Measurements from ENCODE around the gene PDGFRB.

Gene PDGFRB

DNA sequence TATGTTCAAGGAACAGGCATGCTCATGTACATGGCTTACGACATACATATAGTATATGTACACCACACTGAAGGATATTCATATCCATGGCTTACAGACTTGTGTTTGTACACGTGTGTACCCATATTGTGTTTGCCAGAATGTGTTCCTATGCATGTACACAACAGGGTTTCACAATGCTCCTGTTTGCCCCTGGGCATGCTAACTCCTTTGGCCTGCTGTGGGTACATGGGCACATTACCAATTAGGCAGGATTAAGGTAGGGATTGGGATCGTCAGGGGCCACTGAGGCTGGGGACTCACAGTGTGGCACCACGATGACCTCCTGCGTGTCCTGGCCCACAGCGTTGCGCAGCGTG, 26.2 kb downstream of the PDGFRB start:
- no peak for DNase-seq

DNA sequence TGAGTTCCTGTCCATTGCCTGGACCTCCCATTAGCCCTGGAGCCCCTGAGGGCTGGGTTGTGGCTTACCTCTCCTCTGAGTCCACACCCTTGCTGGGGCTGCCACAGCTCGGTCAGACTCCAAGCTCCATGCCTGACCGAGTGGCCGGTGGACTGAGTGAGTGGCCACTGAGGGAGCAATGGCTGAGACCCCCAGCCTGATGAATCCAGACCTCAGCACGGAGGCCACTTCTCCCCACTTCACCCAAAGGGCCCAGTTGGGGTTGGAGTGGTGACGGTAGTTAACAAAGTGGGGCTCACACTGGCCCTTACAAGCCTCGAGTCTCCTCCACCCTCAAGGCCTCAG, 28.8 kb downstream of the PDGFRB start:
- no peak for DNase-seq

DNA sequence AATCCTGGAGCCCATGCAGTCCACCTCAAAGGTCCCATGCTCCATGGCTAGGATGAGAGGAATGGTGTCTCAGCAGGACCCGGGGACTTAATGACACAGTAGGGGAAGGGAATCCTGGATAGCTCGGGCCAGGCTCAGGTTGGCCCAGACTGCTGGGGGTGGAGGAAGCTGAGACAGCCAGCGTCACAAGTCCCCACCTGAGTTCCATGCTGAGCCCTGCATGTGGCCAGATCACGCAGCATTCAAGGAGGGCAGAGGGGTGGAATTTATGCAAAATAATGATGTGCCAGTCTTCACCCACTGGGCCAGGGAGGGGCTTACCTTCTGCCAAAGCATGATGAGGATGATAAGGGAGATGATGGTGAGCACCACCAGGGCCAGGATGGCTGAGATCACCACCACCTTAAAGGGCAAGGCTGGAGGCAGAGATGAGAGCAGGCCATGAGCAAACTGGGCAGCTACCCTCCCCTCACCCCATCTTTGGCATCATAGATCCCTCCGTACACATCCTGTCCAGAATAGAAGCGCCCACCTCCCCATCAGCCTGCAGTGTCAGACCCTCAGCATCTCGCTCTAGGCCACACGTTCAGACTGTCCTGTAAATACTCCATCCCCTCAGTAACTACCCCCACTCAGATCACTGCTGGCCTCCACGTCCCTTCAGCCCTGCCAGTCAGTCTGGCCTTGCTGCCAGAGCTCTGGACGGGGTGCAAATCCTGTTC, 29.3 kb downstream of the PDGFRB start:
- no peak for DNase-seq

DNA sequence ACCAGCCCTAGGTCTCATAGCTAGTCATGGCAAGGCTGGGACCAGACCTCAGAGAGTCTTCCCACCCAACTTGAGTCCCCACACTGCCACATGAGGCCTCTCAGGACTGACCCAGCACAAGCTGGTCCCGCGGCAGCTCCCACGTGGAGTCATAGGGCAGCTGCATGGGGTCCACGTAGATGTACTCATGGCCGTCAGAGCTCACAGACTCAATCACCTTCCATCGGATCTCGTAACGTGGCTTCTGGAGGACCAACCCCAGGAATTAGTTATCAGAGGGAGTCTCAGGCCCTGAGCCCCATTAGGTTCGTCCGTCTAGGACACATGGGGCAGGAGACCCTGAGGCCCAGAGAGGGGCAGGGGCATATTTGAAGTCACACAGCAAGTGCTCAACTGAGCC, 30.3 kb downstream of the PDGFRB start:
- no peak for DNase-seq

DNA sequence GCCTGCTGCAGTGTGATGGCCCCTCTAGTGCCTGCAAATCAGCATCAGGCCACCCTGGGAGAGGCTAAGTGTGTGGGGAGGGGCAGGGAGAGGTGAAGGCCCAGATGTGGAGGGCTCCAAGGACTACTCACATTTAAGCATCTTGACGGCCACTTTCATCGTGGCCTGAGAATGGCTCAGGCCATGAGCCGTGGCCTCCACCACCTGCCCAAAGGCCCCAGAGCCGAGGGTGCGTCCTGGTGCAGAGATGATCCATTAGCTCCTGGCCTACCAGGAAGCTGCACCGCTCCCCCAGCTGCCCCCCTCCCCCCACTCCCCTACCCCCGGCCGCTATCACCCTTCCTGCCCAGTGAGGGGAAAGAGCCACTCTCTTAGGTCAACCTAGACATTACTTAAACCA, 31.0 kb downstream of the PDGFRB start:
- DNase-seq, result no peak

DNA sequence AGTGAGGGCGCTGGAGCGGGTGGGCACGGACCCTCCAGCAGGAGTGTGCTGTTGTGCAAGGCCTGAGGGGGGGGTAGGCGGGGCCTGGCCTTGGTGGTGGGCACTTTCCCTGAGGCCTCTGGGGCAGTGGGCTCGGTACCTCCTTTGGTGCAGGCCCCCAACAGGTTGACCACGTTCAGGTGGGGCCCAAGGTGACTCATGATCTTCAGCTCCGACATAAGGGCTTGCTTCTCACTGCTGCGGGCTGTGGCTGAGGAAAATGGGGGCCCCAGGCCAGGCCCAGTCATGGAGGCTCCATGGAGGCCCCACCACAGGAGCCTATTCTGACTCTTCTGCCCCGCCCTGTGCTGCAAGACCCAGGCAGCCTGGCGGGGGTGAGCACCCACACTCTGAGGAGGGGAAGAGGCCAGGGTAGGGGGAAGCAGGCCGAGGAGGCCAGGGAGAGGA, 31.5 kb downstream of the PDGFRB start:
- no peak for DNase-seq

DNA sequence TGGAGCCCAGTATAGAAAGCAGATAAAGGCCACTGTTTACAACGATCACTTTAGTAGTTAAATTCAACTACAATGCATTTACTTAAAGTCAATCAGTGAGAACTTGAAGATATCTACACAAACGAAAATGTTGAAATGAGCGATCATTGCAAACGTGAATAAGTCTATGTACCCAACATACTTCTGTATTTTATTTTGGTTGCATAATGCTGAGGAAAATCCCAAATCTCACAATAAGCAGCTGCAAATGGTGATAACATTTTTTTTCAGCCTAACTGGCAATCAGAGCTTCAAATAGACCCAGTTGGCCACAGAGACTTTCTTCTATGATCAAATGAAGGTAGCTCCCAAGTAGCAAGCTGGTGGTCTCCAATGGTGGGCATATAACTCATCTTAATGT, 32.1 kb downstream of the PDGFRB start:
- DNase-seq, result no peak

DNA sequence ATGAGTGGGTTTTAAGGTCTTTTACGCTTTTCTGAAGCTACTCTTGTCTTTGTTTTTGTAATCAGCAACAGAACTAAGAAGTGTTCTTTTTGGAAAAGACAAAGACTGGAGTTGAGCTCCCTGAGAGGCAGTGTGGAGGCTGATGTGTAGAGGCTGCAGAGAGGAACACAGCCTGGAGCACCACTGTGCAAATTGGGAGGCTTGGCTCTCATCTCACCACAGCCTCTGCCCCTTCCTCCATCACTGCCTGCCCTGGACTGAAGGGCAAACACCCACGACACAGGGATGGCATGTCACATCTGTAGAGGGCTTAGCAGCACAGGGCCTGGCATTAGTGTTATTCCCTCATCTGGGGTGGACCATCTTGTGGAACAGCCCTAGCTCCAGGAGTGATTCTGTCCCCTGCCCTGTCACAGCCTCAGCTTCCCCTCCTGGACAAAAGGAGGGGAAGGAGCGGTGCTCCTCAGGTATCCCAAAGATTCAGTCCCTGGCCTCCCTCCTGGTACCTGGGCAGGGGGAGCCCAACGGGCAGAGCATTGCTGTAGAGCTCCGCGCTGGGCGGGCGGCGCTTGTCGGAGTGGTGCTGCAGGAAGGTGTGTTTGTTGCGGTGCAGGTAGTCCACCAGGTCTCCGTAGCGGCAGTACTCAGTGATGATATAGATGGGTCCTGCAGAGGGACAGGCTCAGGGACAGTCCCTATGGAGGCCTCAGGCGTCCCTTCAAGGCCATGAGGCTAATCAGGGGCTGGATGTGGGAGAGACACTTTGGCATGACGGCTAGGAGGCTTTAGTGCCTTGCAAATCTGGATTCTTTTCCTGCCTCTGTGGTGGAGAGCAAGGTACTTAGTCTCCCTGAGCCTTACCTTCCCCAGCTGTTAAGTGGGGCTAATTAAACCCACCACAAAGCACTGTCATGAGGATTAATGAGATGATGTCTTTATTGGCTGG, 32.8 kb downstream of the PDGFRB start:
- no peak for DNase-seq

DNA sequence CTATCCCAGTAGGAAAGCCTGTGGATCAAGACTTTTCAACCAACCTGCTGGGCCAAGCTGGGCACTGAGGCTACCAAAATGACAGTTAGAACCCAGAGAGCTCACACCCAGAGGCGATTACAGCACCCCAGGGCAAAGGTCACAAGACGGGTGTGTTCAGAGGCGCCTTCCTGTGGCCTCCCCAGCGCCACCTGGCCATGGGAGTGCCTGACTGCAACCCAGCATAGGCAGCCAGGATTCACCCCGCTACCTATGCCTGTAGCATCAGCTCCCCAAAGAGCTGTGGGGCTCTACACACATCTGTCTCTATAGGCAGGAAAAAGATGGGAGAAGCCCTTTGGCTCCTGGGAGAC, 33.5 kb downstream of the PDGFRB start:
- DNase-seq, result no peak

DNA sequence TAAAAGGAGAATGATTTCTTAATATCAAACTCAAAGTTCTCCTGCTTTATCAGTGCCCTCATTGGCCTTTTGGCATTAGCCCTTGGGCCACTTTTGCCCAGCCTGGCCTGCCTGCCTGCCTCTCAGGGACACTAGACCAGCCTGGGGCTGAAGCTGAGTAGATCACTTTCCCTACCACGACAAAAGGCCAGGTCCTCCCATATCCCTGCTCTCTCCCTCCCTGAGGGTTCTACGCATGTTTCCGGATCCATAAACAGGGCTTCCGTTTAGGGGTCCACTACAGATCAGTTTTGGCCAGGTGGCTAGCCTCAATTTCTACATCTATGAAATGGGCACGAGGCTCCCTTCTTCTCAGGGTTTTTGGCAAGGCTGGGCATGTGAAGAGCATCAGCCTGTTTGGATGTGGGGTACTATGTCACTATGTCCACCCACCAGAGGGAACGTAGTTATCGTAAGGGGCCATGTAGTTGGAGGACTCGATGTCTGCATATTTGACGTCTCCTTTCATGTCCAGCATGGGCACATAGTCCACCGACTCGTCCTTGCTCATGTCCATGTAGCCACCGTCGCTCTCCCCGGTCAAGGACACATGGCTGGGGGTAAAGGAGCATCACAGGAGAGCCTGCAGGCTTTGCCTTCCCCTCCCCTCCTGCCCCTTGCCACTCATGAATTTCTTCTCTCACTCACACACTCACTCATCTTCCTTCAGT, 34.0 kb downstream of the PDGFRB start:
- DNase-seq, result no peak

DNA sequence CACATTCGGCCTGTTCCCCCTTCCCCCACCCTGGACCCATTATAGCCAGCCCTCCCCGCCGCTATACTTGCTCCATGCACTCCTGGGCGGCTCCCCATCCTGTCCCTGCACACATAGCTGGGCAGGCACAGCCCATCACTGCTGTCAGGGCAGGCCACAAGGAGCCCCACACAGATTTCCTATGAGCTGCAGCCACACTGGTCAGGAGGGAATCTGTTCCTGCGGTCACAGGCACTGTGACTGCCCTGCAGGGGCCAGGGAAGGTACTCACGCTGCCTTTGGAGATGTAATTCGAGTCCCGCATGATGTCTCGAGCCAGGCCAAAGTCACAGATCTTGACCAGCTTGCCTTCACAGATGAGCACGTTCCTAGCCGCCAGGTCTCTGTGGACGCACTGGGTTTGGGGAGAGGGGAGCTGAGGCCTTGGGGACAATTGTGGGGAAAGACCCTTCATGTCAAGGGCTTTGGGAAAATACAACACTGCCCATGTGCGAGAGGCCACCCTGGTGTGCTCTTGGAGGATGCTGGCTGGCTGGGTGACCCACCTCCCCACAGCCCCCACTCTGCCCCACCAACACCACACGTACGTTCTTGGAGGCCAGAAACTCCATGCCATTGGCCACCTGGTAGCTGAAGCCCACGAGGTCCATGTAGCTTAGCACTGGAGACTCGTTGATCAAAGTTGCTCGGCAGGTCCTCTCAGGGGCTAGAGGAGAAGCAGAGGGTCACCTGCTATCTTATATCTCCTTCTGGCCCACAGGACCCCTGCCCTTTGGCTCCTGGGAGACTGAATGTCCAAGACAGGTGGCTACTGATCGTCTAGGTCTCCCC, 34.8 kb downstream of the PDGFRB start:
- DNase-seq, result no peak

DNA sequence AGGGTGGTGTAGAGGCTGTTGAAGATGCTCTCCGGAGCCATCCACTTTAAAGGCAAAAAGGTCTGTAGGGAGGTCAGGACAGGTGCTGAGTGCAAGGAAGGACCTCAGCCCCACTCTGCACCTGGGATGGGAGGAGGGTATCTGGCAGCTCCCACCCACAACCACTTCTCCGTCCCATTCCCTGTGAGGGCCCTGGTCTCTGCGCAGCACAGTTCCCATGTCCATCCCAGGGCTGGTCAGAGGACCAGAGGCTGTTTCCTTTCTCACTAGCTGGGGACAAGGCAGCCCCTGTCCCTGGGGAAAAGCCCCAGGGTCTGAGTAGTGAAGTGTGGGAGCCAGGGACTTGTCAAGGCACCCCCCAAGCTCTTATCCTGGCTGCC, 35.6 kb downstream of the PDGFRB start:
- no peak for DNase-seq

DNA sequence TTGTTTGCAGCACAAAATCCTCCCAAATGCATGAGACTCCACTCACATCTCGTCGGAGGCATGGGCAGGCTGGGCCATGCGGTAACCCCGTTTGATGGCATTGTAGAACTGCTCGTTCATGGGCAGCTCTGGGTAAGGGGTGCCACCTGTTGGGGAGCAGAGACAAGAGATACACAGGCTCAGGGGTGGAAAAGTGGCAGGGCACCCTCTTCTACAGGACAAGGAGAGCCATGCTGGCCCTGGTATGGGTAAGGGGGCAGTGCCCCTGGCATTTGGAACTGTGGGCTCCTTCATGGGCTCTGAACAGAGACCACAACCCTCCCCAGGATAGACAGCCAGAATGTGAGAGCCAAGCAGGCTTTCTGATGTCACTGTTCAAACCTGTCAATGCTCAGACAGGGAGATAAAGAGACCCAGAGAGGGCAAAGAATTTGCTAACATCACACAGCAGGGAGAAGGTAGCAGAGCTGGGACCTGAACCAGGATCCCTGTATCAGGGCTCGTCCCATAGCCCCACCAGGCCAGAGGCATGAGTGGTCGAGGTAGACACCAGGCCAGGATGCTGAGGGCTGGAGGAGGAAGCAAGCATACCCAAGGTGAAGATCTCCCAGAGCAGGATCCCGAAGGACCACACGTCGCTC, 36.1 kb downstream of the PDGFRB start:
- DNase-seq, result no peak

DNA sequence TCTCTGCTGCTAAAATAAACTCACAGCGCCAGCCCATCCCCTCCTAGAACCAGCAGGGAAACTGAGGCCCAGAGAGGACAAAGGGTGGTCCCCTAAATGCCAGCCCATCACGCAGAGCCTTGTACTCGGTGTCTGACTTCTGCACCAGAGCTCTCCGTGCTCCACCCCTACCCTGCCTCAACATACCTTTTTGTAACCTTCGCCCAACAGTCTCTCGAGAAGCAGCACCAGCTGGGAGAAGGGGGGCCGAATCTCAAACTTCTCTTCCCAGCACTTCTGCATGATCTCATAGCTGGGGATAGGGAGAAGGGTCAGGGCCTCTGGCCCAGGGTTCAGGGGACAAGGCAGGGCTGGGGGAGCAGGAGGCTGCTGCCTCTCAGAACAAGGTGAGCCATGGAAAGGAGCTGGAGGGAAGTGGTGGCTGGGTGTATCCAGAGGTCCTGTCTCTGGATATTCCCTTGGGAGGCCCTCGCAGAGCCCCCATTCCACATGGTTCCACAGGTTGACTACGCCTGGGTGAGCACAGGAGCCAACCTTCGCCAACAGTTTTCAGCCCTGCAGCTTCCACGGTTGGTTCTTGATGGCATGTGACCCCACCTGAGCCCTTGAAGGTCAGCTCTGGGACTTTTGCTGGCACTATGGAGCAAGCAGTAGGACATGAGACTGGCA, 37.0 kb downstream of the PDGFRB start:
- no peak for DNase-seq

DNA sequence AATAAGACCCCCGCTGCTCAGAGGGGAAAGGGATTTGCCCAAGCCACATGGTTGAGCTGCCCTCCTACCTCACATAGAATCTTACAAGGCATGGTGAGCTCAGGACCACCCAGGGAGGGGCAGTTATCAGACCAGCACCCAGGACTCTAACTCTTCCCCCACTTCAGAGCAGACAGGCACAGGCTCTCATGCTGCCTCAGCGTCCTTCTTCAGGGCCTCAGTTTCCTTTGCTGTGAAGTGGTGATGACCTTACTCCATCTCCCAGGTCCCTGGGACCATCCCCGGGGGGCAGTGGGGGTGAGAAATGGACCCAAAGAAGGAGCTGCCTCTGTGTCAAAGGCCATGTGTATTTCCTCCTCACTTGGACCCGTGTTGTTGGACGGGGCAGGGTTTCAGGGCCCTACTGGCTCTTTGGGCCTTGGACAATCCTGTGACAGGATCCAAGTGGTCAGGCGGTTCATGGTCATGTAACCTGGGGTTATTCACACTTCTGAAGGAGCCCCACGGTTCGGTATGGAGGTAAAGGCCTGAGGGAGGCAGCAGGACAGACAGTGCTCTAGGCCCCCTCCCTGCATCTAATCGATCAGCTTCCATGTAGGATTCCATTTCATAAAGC, 37.6 kb downstream of the PDGFRB start:
- DNase-seq, result no peak

DNA sequence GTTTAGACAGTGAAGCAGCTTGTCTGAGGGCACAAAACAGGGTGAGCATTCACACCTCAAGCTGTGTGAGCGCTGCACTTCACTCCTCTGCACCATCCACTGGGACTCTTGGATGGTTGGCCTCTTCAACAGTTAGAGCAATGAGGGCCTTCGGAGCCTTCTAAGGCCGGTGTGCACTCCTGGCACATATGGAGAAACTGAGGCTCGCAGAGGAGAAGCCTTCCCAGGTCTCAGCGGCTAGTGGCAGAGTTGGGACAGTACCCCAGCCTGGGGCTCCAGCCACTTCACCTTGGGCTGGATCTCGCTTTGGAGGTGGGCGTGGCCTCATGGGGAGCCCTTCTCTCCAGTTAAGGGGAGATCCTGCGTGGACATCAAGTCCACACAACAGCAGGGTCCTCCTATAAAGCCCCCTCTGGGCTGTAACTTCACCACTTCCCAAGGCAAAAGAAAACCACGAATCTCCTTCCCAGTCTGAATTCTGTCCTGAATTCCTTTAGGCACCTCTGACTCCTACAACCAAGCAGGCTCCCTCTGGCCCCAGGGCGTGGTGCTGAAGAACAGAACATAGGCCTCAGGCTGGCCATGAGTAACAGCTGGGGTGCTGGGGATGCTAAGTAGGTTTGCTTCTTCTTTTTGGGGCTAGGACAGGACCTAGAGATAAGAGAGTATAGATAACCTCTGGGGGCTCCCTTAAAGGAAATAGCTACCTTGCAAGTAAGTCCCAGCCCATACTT, 38.8 kb downstream of the PDGFRB start:
- DNase-seq, result no peak

DNA sequence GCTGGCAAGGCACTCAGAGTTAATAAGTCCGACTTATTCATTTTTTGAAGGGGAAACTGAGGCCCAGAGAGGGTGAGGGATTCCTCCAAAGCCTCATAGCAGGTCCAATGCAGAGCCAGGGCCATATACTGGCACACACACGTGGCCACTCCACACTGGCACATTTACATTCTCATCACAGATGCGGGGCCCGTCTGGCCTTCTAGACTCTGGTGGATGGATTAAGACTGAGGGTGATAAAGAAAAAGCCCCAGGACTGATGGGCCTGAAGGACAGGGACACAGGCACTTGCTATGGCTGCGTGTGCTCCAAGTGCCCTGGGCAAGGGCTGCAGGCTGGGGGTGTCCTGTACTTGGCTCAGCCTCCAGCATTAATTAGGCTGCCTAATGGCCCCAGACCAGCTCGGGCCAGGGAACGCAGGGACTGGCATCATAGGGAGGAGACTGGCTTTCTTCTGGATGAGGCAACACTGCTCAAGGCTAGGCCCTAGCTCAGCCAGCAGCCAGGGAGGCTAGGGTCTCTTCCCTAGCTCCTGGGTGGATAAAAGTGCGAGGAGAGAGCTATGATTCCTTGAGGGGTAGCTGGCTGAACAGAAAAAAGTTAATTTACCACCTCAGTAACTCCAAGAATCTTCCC, 40.8 kb downstream of the PDGFRB start:
- DNase-seq, result no peak

DNA sequence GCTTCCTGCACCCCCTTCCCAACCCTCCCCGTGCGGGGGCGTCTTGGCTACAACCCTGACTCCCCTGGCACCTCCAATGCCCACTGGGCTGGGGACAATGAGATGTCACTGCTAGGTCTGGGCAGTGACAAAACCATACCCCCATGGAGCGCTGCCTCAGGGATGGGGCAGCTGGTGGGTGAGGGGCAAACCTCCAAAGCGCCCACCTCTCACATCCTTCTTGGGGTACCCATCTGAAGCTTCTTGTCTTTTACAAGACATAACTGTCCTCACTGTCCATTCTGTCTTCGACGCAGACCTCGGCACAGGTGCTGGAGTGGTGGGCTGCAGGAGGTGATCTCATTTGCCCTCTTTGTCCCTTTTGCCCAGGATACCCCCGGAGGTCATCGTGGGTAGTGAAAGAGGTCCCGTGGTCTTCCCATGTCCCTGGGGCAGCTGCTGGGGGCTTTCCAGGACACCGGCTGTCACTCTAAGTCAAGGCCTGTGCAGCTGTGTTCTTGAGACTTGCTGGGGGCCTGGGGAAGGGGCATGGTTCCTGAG, 41.5 kb downstream of the PDGFRB start:
- DNase-seq, result no peak

DNA sequence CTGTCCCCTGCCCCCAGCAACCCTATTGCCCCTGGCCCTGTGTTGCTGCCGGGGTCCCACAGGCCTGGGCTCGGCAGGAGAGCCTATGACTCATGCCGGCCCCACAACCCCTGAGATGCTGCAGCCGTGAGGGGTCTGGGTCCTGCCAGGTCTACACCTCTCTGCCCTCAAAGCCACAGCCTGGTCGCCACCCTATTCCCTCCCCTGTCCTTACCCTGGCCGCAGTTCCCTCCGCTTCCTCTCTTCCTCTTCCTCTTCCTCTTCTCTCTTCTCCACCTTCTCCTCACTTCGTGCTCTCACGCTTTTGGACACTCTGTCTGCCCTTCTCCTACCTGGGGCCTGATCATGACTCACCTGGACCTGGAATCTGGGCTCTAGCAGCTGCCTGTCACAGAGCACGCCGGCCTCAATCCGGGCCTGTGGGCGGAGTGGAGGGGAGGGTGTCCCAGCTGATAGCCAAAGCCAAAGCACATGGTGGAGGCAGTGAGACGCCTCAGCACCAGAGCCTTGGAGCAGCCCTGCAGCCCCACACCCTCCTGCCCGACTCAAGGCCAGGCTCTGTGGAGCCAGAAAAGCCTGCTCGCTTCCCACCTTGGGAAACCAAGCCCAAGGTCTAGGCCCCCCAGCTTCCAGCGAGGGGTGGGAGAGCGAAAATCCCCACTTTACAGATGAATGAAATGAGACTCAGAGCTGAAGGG, 42.4 kb downstream of the PDGFRB start:
- DNase-seq, result peak; percentile 28
